ENCODE results near the gene KNDC1. TPM values are rescaled to one million over a fixed set of nuclear protein-coding genes. Genes with fewer than 3 reads are reported as not detected.

Gene KNDC1
- total and polyA plus RNA-seq, 2 experiments from 2014 or later, result 1.8 to 16.0 TPM

DNA sequence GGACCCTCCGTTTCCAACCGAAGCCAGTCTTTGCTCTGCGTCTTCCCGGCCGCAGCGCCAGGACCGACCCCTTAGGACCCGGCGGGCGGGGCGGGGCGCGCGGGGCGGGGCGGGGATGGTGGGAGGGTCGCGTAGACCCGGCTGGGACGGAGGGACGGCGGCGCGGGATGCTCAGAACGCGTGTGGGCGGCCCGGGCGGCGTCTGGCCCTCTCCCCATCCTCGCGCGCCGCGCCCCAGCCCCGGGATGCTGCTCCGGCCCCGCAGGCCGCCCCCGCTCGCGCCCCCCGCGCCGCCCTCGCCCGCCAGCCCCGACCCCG lies 70.0 kb downstream of the KNDC1 start, which contains the start of gene UTF1:
Gene UTF1, plus strand, starts transcription at position 174 of the 318 bp plus-strand sequence. Its CDS starts 72 bp downstream, at position 246.
- H2AFZ ChIP-seq, result no peak within 1 kb of the TSS
- ATAC-seq, result peak; percentile 25
- H3K27me3 Mint-ChIP-seq (ENCODE audit: insufficient read depth, low read depth, poor library complexity), result peaks cover 64% of the 10 kb centered on the region

More for the DNA sequence above, 70.0 kb downstream of the KNDC1 start, which contains the start of gene UTF1:
- H3K4me3 Mint-ChIP-seq, result peak within 1 kb of the TSS; percentile 72
- no peaks in the 10 kb centered on the region for H3K79me2 ChIP-seq (replicated peaks; ENCODE audit: insufficient read depth)
- peaks cover 8% of the 10 kb centered on the region for H3K36me3 Mint-ChIP-seq (ENCODE audit: low read depth)
- H3K27ac ChIP-seq (ENCODE audit: low read depth), result no peak within 1 kb of the TSS
- H3K27me3 ChIP-seq (ENCODE audit: insufficient read depth), result peaks cover 43% of the 10 kb centered on the region
- TF ChIP-seq STAT1 (IDR thresholded peaks at IDR 0.05; ENCODE audit: unreplicated experiment), result no peak
- TF ChIP-seq POLR2AphosphoS5 (IDR thresholded peaks at IDR 0.05; ENCODE audit: low read depth), result peak; percentile 32; the same call in 1 of the 2 replicates
- TF ChIP-seq, protein P1, sequence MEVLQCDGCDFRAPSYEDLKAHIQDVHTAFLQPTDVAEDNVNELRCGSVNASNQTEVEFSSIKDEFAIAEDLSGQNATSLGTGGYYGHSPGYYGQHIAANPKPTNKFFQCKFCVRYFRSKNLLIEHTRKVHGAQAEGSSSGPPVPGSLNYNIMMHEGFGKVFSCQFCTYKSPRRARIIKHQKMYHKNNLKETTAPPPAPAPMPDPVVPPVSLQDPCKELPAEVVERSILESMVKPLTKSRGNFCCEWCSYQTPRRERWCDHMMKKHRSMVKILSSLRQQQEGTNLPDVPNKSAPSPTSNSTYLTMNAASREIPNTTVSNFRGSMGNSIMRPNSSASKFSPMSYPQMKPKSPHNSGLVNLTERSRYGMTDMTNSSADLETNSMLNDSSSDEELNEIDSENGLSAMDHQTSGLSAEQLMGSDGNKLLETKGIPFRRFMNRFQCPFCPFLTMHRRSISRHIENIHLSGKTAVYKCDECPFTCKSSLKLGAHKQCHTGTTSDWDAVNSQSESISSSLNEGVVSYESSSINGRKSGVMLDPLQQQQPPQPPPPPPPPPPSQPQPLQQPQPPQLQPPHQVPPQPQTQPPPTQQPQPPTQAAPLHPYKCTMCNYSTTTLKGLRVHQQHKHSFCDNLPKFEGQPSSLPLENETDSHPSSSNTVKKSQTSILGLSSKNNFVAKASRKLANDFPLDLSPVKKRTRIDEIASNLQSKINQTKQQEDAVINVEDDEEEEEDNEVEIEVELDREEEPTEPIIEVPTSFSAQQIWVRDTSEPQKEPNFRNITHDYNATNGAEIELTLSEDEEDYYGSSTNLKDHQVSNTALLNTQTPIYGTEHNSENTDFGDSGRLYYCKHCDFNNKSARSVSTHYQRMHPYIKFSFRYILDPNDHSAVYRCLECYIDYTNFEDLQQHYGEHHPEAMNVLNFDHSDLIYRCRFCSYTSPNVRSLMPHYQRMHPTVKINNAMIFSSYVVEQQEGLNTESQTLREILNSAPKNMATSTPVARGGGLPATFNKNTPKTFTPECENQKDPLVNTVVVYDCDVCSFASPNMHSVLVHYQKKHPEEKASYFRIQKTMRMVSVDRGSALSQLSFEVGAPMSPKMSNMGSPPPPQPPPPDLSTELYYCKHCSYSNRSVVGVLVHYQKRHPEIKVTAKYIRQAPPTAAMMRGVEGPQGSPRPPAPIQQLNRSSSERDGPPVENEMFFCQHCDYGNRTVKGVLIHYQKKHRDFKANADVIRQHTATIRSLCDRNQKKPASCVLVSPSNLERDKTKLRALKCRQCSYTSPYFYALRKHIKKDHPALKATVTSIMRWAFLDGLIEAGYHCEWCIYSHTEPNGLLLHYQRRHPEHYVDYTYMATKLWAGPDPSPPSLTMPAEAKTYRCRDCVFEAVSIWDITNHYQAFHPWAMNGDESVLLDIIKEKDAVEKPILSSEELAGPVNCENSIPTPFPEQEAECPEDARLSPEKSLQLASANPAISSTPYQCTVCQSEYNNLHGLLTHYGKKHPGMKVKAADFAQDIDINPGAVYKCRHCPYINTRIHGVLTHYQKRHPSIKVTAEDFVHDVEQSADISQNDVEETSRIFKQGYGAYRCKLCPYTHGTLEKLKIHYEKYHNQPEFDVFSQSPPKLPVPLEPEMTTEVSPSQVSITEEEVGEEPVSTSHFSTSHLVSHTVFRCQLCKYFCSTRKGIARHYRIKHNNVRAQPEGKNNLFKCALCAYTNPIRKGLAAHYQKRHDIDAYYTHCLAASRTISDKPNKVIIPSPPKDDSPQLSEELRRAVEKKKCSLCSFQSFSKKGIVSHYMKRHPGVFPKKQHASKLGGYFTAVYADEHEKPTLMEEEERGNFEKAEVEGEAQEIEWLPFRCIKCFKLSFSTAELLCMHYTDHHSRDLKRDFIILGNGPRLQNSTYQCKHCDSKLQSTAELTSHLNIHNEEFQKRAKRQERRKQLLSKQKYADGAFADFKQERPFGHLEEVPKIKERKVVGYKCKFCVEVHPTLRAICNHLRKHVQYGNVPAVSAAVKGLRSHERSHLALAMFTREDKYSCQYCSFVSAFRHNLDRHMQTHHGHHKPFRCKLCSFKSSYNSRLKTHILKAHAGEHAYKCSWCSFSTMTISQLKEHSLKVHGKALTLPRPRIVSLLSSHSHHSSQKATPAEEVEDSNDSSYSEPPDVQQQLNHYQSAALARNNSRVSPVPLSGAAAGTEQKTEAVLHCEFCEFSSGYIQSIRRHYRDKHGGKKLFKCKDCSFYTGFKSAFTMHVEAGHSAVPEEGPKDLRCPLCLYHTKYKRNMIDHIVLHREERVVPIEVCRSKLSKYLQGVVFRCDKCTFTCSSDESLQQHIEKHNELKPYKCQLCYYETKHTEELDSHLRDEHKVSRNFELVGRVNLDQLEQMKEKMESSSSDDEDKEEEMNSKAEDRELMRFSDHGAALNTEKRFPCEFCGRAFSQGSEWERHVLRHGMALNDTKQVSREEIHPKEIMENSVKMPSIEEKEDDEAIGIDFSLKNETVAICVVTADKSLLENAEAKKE (CRISPR knock-in tag; IDR thresholded peaks at IDR 0.05), result no peak
- H4K20me1 ChIP-seq (replicated peaks; ENCODE audit: insufficient read depth), result no peaks in the 10 kb centered on the region
- H3K36me3 ChIP-seq (ENCODE audit: insufficient read depth), result no peaks in the 10 kb centered on the region
- peak within 1 kb of the TSS; percentile 65 for H3K4me3 ChIP-seq
- peaks cover 22% of the 10 kb centered on the region for H3K4me1 Mint-ChIP-seq
- peak; percentile 71 for DNase-seq (ENCODE audit: low spot score)
- peaks cover 9% of the 10 kb centered on the region; the same call in 2 of the 3 replicates for H3K9me3 Mint-ChIP-seq
- H3F3A ChIP-seq (replicated peaks; ENCODE audit: low read depth), result peaks cover 16% of the 10 kb centered on the region; the same call in 1 of the 2 replicates
- H3K4me2 ChIP-seq, result peak within 1 kb of the TSS; percentile 88
- no peak within 1 kb of the TSS for H3K27ac Mint-ChIP-seq
- H3K4me1 ChIP-seq (ENCODE audit: insufficient read depth), result peaks cover 16% of the 10 kb centered on the region; the same call in 1 of the 2 replicates
- H3K9me2 ChIP-seq (ENCODE audit: insufficient read depth), result 0 out of 2 replicates have a peak, but pooled peaks cover 3% of the 10 kb centered on the region

Data from GM23338 (cell line).